HG02763 (cell line): ENCODE results near the gene POMP.
"Not testable (repeated sequence)": the region's sequence is repeated elsewhere in the genome, so short reads cannot be mapped to it uniquely, and the experiment has no call there.

ENCODE experiments used
- ATAC-seq: cut with Tn5 transposase; IDR thresholded peaks from one replicate; pipeline ENCODE4 v1.9.1; 2021; ENCODE audit warnings: mild to moderate bottlenecking, moderate library complexity; ENCODE audit not compliant: unreplicated experiment

Gene POMP

GRCh38 chr13:28693605-28694491 is 34.9 kb downstream of the POMP start:
- ATAC-seq = not testable (repeated sequence)

DNA sequence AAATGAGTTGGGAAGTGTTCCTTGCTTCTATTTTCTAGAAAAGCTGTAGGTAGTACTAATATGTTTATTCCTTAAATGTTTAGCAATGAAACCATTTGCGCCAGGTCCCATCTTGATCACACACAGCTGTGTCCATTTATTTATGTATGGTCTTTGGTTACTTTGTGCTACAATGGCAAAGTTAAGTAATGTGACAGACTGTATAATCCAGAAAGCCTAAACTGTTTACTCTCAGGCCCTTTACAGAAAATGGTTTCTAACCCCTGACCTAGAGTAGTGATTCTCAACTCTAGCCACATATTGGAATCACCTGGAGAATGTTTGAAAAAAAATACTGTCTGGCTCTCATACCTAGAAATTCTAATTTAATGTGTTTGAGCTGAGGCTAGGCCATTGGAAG is 38.5 kb downstream of the POMP start:
- ATAC-seq = no peak

DNA sequence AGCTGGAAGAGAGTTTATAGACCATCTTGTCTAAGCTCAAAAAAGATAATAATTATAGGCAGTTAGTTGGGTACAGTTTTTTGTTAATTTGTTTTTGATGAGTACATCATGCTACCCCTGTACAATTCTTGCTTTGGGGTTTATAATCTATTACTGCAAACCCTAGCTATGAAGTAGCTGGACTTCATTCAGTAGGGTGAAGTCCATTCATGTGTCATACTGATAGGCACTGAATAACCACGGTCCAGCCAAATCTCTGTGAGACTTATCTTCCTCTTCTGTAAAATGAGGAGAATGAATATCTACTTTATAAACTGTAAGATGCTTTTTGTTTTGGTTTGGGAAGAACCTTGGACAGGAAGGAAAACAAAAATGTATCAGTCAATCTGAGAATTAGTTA is 40.3 kb downstream of the POMP start:
- no peak for ATAC-seq

GRCh38 chr13:28704282-28704681 is 45.4 kb downstream of the POMP start:
- no peak for ATAC-seq

- no peak for ATAC-seq
Observed at GRCh38 chr13:28704919-28705318, 46.0 kb downstream of the POMP start.

DNA sequence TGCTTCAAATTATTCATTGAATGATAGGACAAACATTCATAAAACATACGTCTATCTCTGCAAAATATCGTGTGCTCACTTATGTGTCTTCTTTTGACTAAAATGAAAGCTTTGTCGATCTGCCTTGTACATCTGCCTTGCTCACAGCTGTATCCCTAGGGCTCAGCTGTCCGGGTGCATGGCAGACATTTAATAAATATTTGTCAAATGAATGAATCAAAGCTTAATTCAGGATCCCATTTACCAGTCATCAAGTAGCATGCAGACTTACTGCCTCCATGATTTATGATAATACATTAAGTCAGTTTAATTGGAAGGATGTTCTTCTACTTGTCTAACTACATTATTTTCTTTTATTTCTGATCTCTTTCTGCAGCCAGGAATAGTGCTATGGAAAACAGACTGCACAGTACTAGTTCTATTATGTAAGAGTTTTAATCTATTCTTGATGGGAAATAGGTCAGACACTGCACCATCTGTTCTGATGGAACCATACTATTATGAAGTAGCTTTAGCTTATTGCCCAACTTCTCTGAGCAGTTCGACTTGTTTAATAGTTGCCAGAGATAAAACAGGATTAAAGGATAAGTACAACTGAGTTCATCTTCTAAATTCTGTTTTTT is 46.6 kb downstream of the POMP start:
- no peak for ATAC-seq

DNA sequence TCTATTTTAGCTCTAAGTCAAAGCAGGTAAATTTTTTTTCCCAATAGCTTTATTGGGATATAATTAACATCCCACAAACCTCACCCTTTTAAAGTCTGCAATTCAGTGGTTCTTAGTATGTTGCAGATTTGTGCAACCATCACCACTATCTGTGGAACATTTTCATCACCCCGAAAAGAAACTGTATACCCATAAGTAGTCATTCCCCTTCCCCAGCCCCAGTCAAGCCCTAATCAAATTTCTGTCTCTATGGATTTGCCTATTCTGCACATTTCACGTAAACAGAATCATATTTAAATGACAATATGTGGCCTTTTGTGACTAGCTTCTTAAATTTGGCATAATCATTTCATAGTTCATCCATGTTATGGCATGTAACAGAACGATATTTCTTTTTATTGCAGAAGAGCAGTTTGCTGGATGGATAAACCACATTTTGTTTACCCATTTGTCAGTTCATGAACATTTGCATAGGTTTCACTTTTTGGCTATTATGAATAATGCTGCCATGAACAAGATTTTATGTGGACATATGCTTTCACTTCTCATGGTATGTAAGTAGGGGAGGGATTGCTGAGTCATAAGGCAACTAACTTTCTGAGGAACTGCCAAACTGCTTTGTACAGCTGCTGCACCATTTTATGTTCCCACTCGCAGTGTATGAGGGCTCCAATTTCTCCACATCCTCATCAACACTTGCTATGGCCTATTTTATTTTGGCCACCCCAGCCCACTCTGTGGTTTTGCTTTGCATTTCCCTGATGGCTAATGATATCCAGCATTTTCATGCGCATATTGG is 48.9 kb downstream of the POMP start:
- peak; percentile 91 for ATAC-seq

- no peak for ATAC-seq
Observed at GRCh38 chr13:28710161-28710560, 51.2 kb downstream of the POMP start.

GRCh38 chr13:28714651-28715050 is 55.7 kb downstream of the POMP start:
- no peak for ATAC-seq

- no peak for ATAC-seq
Observed at GRCh38 chr13:28716511-28716910, 57.6 kb downstream of the POMP start.

- ATAC-seq = no peak
Observed at GRCh38 chr13:28717170-28717569, 58.2 kb downstream of the POMP start.

- no peak for ATAC-seq
Observed at GRCh38 chr13:28718196-28718542, 59.2 kb downstream of the POMP start.

DNA sequence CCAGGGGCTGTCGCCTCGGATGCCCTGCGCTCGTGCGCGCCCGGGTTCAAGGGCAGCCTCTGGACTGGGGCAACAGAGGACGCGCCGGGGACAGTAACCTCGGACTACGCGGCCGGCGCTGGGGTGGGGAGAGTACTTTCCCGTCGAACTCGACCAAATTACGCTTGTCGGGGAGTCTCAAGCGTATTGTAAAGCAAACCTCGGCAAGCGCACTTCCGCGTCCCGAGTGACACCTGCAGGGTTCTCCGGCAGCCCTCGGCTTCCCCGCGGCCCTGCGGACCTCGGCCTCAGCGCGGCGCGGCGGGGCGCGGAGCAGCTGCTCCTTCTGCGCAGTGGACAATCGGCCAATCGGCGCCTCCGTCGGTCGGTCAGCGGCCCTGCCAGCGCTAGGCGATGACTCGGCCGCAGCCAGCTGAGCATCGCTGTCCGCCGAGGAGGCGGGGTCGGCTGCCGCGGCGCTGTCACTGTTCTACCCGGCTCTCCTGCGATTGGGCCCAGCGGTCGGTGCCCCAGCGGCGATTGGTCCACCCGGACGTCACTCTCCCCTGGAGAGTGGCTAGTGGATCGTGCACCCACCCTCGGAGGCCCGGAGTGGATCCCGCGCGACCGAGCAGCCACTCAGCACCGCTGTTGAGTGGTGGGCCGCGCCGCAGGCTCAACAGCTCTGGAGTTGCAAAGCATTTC is 59.8 kb downstream of the POMP start, which contains the start of gene SLC46A3:
Gene SLC46A3 (minus strand): TSS at position 428 of the 684 bp plus-strand sequence. CDS start 972 bp downstream, outside the sequence.
- ATAC-seq = peak; percentile 100

GRCh38 chr13:28719227-28720055 is 60.5 kb downstream of the POMP start:
- ATAC-seq = no peak

GRCh38 chr13:28723806-28724205 is 64.9 kb downstream of the POMP start:
- ATAC-seq = no peak

DNA sequence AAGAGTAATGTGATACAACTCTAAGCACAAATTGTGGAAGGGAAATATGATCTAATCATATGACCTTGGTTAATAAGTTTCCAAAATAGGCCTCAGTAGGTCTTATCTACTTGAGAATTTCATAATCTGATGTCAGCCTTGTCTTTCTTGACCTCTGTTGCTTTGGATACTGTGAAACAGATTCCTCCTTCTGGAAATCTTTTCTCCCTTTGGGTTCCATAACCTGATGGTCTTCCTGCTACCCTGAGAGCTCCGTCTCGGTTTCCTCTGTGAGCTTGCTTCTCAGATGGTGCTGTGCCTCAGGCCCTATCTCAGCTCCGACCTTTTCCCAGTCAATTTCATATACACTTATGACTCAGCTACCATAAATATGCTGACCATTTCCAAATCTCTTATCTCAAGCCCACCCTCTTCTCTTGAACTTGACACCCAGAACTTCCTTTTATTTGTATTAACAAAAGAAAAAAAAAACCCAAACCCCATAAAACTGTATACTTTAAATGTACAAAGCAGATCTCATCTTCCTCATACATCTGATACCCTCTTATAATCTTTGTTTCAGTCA is 66.2 kb downstream of the POMP start:
- no peak for ATAC-seq
